AG09309 (cell line): ENCODE results near the gene ZNF641.
"Not testable (repeated sequence)": the region's sequence is repeated elsewhere in the genome, so short reads cannot be mapped to it uniquely, and the experiment has no call there.

ENCODE experiments used
- DNase-seq: peaks from one replicate; pipeline ENCODE4 v3.0.0-alpha.2; 2010; ENCODE audit warnings: low read depth
- H3K4me3 ChIP-seq: 2 replicates; pipeline ENCODE4 v1.5.1; 2011; ENCODE audit warnings: mild to moderate bottlenecking, low read depth, low read length, moderate library complexity; ENCODE audit not compliant: control insufficient read depth
- TF ChIP-seq, protein P1 (sequence below): IDR thresholded peaks from 2 replicates; pipeline ENCODE4 v1.5.1; 2011; ENCODE audit warnings: mild to moderate bottlenecking, low read depth, low read length, inconsistent platforms; ENCODE audit not compliant: insufficient read depth, control insufficient read depth; ENCODE audit errors: missing control alignments

Gene ZNF641

DNA sequence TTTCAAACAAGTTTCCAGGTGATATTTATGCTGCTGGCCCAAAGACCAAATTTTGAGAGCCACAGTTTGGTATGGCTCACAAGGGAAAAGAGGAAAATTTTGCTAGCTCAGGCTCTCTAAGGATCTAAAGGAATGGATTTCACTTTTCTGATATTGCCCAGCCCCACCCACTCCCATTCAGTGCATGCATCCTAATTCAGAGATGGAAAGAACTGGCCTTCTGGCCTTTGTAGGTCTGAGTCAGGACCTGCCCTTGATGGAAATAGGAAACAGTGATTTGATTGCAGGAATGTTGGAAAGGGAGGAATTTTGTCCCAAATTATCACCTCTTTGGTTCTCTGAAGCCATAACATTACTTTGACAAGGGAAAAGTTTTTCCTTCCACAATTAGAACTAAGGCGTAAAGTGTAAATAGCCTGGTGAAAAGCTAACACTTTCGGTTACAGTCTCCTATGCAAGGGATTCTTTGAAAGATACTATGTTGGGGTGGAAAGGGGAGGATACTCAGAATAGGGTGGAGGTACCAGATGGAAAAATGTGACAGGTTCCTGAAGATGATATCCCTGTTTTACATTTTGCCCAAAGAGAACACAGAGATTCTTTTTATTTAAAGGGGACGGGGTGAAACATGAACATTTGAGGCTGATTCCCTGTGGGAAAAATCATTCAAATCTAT, 11.1 kb downstream of the ZNF641 start:
- H3K4me3 ChIP-seq, result no peak overlapping the region
- DNase-seq, result no peak

DNA sequence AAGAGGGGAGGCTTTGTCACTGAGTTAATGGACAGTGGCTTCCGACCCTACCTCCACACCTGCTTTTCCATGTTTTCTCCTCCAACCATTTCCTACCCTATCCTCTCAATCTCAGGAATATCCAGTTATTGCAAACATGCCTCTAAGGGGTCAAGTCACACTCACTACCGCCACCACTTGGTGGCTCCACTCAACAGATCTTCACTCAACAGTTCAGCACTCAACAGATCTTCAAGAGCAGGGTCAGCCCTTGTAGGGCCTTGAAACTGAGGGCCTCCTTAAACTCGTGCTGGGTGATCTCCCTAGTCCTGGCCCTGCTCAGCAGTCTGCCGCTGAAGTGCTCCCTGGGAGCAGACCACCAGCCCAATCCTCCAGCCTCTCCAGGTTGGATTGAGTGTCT, 14.2 kb downstream of the ZNF641 start:
- no peak overlapping the region for H3K4me3 ChIP-seq
- no peak for DNase-seq
- TF ChIP-seq, protein P1, sequence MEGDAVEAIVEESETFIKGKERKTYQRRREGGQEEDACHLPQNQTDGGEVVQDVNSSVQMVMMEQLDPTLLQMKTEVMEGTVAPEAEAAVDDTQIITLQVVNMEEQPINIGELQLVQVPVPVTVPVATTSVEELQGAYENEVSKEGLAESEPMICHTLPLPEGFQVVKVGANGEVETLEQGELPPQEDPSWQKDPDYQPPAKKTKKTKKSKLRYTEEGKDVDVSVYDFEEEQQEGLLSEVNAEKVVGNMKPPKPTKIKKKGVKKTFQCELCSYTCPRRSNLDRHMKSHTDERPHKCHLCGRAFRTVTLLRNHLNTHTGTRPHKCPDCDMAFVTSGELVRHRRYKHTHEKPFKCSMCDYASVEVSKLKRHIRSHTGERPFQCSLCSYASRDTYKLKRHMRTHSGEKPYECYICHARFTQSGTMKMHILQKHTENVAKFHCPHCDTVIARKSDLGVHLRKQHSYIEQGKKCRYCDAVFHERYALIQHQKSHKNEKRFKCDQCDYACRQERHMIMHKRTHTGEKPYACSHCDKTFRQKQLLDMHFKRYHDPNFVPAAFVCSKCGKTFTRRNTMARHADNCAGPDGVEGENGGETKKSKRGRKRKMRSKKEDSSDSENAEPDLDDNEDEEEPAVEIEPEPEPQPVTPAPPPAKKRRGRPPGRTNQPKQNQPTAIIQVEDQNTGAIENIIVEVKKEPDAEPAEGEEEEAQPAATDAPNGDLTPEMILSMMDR, result no peak

More for the DNA sequence above, 11.1 kb downstream of the ZNF641 start:
- TF ChIP-seq, protein P1, result no peak

DNA sequence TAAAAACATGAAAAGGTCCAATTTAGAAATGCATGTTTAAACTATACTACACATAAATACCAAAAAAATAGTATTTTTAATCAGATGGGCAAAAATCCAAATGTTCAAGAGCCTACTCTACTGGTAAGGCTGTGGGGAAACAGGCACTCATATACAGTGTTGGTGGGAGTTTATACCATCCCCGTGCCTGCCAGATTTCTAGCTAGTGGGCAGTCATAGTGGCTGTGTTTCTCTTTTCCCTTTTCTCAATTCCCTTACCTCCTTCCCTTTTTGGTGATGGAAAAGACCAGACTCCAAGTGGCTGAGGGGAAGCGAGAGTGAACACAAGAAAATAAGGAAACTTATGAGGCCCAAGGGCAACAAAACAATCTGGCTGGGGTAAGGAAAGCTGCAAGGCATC, 14.7 kb downstream of the ZNF641 start:
- no peak for DNase-seq
- no peak overlapping the region for H3K4me3 ChIP-seq
- TF ChIP-seq, protein P1, result no peak

DNA sequence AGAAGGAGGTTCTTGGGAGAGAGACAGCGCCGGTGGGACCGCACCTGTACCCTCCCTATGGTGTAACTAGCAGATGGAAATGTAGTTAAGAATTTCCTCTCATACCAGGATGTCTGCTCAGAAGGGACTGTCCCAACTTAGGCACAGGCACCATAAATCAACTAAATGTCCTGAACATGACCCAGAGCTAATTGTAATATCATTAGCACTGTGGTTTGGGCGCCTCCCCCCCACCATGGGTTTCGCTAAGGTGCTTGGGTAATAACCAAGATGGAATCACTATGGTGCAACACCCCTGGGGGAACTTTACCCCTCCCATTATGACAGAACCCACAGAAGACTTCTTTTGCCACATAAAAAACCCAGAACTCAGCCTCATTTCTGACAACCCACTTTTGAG, 15.9 kb downstream of the ZNF641 start:
- TF ChIP-seq, protein P1, result no peak
- DNase-seq, result no peak
- H3K4me3 ChIP-seq, result no peak overlapping the region

DNA sequence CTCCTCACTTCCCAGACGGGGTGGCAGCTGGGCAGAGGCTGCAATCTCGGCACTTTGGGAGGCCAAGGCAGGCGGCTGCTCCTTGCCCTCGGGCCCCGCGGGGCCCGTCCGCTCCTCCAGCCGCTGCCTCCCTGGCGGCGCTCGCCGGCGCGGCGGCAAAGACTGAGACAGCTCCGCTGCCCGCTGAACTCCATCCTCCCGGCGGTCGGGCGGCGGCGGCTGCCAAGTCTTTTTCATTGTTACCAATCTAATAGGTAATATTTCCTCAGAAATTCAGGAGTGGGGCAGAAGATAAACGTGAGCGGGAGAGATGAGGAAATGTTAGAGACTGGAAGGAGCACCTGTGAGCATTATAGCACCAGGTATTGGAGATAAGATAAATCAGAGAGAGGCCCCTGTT, 17.0 kb downstream of the ZNF641 start:
- not testable (repeated sequence) for H3K4me3 ChIP-seq, DNase-seq

DNA sequence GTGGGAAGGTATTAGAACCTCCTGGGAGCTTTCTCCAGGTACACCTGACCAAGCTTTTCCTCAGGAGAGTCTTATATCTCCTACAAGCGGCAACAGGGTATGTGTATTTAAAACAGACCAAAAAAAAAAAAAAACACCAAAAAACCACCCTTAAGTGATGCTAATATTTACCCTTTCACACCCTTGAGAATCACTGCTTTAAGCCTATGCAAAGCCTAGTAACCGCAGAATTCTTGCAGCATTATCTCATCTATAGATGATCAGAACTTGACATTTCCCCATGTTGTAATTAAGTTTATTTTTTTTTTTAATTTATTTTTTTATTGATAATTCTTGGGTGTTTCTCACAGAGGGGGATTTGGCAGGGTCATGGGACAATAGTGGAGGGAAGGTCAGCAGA, 19.3 kb downstream of the ZNF641 start:
- H3K4me3 ChIP-seq, result no peak overlapping the region
- TF ChIP-seq, protein P1, result no peak
- DNase-seq, result no peak

DNA sequence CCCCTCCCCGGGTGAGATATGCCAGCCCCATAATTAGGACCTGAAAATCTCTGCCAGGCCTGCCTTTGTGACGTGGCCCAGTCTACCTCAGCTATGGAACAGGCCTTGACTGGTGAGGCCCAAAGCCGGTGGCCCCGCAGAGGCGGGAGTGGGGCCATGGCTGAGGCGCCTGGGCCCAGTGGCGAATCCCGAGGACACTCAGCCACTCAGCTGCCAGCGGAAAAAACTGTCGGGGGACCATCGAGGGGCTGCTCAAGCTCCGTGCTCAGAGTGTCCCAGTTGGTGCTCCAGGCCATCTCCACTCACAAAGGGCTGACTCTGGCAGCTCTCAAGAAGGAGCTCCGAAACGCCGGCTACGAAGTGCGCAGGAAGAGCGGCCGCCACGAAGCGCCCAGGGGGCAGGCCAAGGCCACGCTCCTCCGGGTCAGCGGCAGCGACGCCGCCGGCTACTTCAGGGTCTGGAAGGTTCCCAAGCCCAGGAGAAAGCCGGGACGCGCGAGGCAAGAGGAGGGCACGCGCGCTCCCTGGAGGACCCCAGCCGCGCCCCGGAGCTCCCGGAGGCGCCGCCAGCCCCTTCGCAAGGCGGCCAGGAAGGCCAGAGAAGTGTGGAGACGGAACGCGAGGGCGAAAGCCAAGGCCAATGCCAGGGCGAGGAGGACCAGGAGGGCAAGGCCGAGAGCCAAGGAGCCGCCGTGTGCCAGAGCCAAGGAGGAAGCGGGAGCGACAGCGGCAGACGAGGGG, 21.4 kb downstream of the ZNF641 start:
- no peak for DNase-seq
- H3K4me3 ChIP-seq, result no peak overlapping the region
- TF ChIP-seq, protein P1, result no peak
